Neuronal stem cell (in vitro differentiated cells): ENCODE measurements around the gene TFF3.
A peak's percentile ranks its signal among the peaks of the same experiment; 100 is the strongest.

ENCODE experiments used
- DNase-seq: peaks from one replicate; pipeline ENCODE4 v3.0.0-alpha.2; 2013; ENCODE audit warnings: low spot score
- H2AFZ ChIP-seq: one replicate; pipeline ENCODE4 v1.6.1; 2013; ENCODE audit warnings: mild to moderate bottlenecking, low read length, inconsistent platforms
- H2AK5ac ChIP-seq: 2 replicates; pipeline ENCODE4 v1.6.1; 2013; ENCODE audit warnings: low read depth, mild to moderate bottlenecking, inconsistent platforms, low read length, moderate library complexity, mixed read lengths
- H2BK120ac ChIP-seq: 2 replicates; pipeline ENCODE4 v1.6.1; 2013; ENCODE audit warnings: low read depth, mild to moderate bottlenecking, inconsistent platforms, low read length, moderate library complexity, mixed read lengths
- H2BK12ac ChIP-seq: one replicate; pipeline ENCODE4 v1.6.1; 2013; ENCODE audit warnings: low read length, inconsistent platforms
- H2BK15ac ChIP-seq: 2 replicates; pipeline ENCODE4 v1.6.1; 2013; ENCODE audit warnings: mild to moderate bottlenecking, low read length, inconsistent platforms, mixed read lengths
- H2BK5ac ChIP-seq: one replicate; pipeline ENCODE4 v1.6.1; 2013; ENCODE audit warnings: inconsistent platforms, mild to moderate bottlenecking, low read length, moderate library complexity
- H3K14ac ChIP-seq: one replicate; pipeline ENCODE4 v1.6.1; 2013; ENCODE audit warnings: low read length, inconsistent platforms
- H3K18ac ChIP-seq: 2 replicates; pipeline ENCODE4 v1.6.1; 2013; ENCODE audit warnings: low read length, inconsistent platforms
- H3K23ac ChIP-seq: 2 replicates; pipeline ENCODE4 v1.6.1; 2013; ENCODE audit warnings: low read depth, mild to moderate bottlenecking, mixed read lengths, low read length, inconsistent platforms; ENCODE audit not compliant: poor library complexity
- H3K27ac ChIP-seq: replicated peaks from 3 replicates; pipeline ENCODE4 v1.5.1; 2013; ENCODE audit warnings: low read length, inconsistent platforms
- H3K27me3 ChIP-seq, 3 experiments: 2 replicates each; pipeline ENCODE4 v1.6.1; 2013; ENCODE audit warnings: low read length in 3 of 3, mild to moderate bottlenecking in 2 of 3, inconsistent platforms in 1 of 3, low read depth in 1 of 3, mixed read lengths in 1 of 3, moderate library complexity in 1 of 3; ENCODE audit not compliant: control insufficient read depth in 3 of 3, insufficient read depth in 3 of 3
- H3K36me3 ChIP-seq, 2 donors: replicated peaks in 1 of 2; 2 replicates each; pipeline ENCODE4 v1.6.1; 2013; ENCODE audit warnings: low read length in 2 of 2; ENCODE audit not compliant: control insufficient read depth in 2 of 2, insufficient read depth in 2 of 2
- H3K4ac ChIP-seq: 2 replicates; pipeline ENCODE4 v1.6.1; 2013; ENCODE audit warnings: inconsistent platforms, mild to moderate bottlenecking, low read length, moderate library complexity
- H3K4me1 ChIP-seq, 2 donors: 1 replicate in 1 of 2; 2 replicates in 1 of 2; pipeline ENCODE4 v1.6.1; 2013; ENCODE audit warnings: low read length in 2 of 2, low read depth in 1 of 2; ENCODE audit not compliant: control insufficient read depth in 2 of 2, insufficient read depth in 1 of 2
- H3K4me2 ChIP-seq: one replicate; pipeline ENCODE4 v1.6.1; 2013; ENCODE audit warnings: mild to moderate bottlenecking, low read length, inconsistent platforms; ENCODE audit not compliant: insufficient read depth, poor library complexity, severe bottlenecking
- H3K4me3 ChIP-seq, 2 donors: 2 replicates each; pipeline ENCODE4 v1.5.1; 2013; ENCODE audit warnings: low read length in 2 of 2, mild to moderate bottlenecking in 2 of 2, inconsistent platforms in 1 of 2, moderate library complexity in 1 of 2
- H3K79me1 ChIP-seq: one replicate; pipeline ENCODE4 v1.6.1; 2013; ENCODE audit warnings: low read depth, mild to moderate bottlenecking, inconsistent platforms, low read length, moderate library complexity
- H3K9ac ChIP-seq: one replicate; pipeline ENCODE4 v1.6.1; 2013; ENCODE audit warnings: mild to moderate bottlenecking, low read depth, low read length, inconsistent platforms; ENCODE audit not compliant: poor library complexity
- H3K9me3 ChIP-seq, 2 donors: replicated peaks in 1 of 2; 2 replicates each; pipeline versions ENCODE3 to v1.6.1; 2013; ENCODE audit warnings: low read length in 2 of 2, mild to moderate bottlenecking in 2 of 2, inconsistent platforms in 1 of 2, low read depth in 1 of 2, mixed read lengths in 1 of 2, moderate library complexity in 1 of 2; ENCODE audit not compliant: control insufficient read depth in 2 of 2, insufficient read depth in 1 of 2
- H4K8ac ChIP-seq: one replicate; pipeline ENCODE4 v1.6.1; 2013; ENCODE audit warnings: low read depth, mild to moderate bottlenecking, inconsistent platforms, low read length, moderate library complexity
- H4K91ac ChIP-seq: one replicate; pipeline ENCODE4 v1.6.1; 2013; ENCODE audit warnings: low read length, low read depth, mild to moderate bottlenecking, inconsistent platforms; ENCODE audit not compliant: poor library complexity
- WGBS, 2 donors: extraction: QIAGEN DNeasy Blood & Tissue Kit; methylation state at CpG; one replicate each; pipeline ENCODE4 v1.1.7; 2013; ENCODE audit warnings: missing lambda C conversion rate in 2 of 2, mixed read lengths in 1 of 2; ENCODE audit not compliant: insufficient read length in 2 of 2, insufficient replicate concordance in 1 of 2; ENCODE audit errors: extremely low coverage in 2 of 2; 5-methylcytosine and 5-hydroxymethylcytosine counted together

The TFF3 gene

DNA sequence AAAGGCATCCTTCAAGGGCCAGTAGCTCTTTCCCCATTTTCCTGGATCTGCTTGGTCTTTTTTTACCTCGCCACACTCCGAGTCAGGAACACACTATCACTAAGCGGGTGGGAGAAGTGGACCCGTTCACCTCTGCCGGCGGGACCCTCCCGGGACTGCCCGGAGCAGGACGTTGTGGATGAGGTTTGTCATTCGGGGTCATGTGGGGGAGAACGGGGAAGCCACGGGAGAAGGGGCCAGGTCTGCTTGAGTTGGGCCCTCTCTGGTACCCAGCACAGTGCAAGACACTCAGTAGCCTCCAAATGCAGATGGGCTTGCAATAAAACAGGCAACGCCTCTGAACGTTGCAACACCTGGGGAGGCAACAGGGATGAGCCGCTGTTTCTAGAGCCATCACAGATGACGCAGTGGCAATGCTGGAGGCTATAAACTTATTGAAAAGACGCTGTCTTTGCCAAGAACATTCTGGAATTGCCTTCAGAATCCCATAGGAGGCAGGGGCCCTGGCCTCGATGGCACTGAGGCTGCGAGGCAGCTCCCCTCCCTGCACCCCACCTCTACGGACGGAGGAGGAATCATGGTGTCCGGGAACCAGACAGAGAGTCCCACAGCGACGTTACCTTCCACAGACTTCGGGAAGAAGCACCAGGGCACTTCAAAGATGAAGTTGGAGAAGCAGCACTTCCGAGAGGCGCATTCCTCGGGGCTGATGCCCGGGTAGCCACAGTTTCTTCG, 31.8 kb upstream of the TFF3 start:
- Histone ChIP-seq H2BK120ac (no peak overlapping the region), H3K14ac (no peak overlapping the region), H2BK12ac (no peak overlapping the region), H3K79me1 (no peaks in the 10 kb centered on the region), H3K4me1 (peaks cover 0 to 2% of the 10 kb centered on the region in 2 donors), H3K36me3 (no peaks in the 10 kb centered on the region), H2BK15ac (no peak overlapping the region), H3K18ac (peak overlapping the region; percentile 52), H3K27me3 (no peaks in the 10 kb centered on the region), H2AFZ (no peak overlapping the region), H4K91ac (no peak overlapping the region), H3K4ac (no peak overlapping the region), H3K9me3 (no peaks in the 10 kb centered on the region), H3K27ac (no peak overlapping the region), H3K4me2 (no peak overlapping the region), H2AK5ac (no peak overlapping the region), H3K9ac (no peak overlapping the region), H4K8ac (no peak overlapping the region), H2BK5ac (no peak overlapping the region), H3K4me3 (no peak overlapping the region), H3K23ac (no peak overlapping the region)
- no peak for DNase-seq
- no CpG with 5 or more reads among the region's 30 CpGs for WGBS, 2 donors

DNA sequence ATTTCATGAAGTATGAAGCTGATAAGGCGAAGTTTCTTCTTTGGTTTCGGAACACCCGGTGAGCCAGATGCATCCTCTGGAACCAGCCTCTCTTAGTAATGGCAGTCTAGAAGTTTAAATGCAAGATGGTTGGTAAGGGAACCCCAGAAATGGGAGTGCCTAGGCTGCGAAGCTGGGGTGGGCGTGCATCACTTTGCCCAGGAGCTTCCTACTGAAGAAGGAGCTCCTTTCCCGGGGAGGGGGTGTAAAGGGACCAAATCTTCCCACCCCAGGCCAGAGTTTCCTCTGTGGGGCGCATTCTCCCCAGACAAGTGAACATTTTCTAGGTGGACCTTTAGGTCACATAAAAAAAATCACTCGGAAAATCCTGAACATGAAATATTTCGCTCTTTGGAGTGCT, 31.2 kb upstream of the TFF3 start:
- Histone ChIP-seq H3K36me3 (no peaks in the 10 kb centered on the region), H2BK5ac (no peak overlapping the region), H2AFZ (no peak overlapping the region), H4K91ac (no peak overlapping the region), H3K9ac (no peak overlapping the region), H3K79me1 (no peaks in the 10 kb centered on the region), H2BK15ac (no peak overlapping the region), H3K9me3 (no peaks in the 10 kb centered on the region), H2AK5ac (no peak overlapping the region), H3K23ac (no peak overlapping the region), H2BK12ac (no peak overlapping the region), H3K4me1 (peaks cover 0 to 2% of the 10 kb centered on the region in 2 donors), H3K18ac (no peak overlapping the region), H2BK120ac (no peak overlapping the region), H3K27me3 (no peaks in the 10 kb centered on the region), H3K4me3 (no peak overlapping the region), H3K27ac (no peak overlapping the region), H4K8ac (no peak overlapping the region), H3K14ac (no peak overlapping the region), H3K4ac (no peak overlapping the region), H3K4me2 (no peak overlapping the region)
- no CpG with 5 or more reads among the region's 9 CpGs for WGBS, 2 donors
- DNase-seq, result no peak

DNA sequence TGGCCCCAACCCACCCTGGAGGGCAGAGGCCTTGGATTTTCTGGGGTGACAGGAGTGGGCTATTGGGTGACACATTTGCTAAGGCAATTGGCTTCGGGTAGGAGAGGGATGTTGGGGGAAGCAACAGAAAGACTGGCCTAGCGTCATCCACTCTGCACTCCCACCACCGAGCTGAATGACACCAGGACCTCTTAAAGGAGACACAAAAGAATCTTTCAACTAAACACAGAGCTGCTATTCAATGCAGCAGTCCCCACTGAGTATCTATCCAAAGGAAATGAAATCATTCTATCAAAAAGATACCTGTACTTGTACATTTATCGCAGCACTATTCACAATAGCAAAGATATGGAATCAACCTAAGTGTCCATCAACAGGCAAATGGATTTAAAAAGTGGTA, 29.4 kb upstream of the TFF3 start:
- Histone ChIP-seq H3K14ac (no peak overlapping the region), H3K18ac (peak overlapping the region; percentile 5), H3K27me3 (no peaks in the 10 kb centered on the region), H4K91ac (no peak overlapping the region), H3K9ac (no peak overlapping the region), H3K4me1 (peaks cover 0 to 2% of the 10 kb centered on the region in 2 donors), H3K9me3 (no peaks in the 10 kb centered on the region), H2AK5ac (no peak overlapping the region), H3K4me2 (no peak overlapping the region), H3K36me3 (no peaks in the 10 kb centered on the region), H2AFZ (no peak overlapping the region), H2BK15ac (no peak overlapping the region), H2BK120ac (no peak overlapping the region), H2BK12ac (no peak overlapping the region), H3K4ac (no peak overlapping the region), H2BK5ac (no peak overlapping the region), H3K4me3 (no peak overlapping the region), H3K79me1 (no peaks in the 10 kb centered on the region), H3K27ac (no peak overlapping the region), H3K23ac (no peak overlapping the region), H4K8ac (no peak overlapping the region)
- no peak for DNase-seq
- no CpG with 5 or more reads among the region's 4 CpGs for WGBS, 2 donors

DNA sequence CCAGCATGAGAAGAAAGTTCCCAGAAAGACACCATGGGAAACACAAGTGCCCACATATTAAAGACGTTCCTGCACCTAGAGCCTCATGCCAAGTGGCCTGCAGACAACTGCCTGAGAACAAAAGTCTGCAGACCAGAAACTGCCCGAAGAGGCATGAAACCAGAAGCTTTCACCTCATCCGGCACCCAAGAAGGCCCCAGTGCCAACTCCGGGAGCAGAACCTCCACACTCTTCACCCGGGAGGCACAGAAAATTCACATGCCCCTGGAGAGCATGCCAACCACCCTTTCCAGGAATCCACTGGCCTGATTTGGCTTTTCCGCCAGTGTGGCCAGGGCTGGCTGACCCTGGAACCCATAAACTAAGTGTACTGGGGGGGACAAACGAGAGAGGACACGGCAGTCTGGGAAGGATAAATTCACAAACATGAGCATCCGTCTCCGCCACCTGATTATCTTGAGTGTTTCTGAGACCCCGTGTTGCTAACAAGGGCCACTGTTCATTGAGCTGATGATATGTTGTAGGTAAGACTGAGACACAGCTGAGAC, 28.8 kb upstream of the TFF3 start:
- Histone ChIP-seq H3K18ac (peak overlapping the region; percentile 5), H3K4me1 (peaks cover 0 to 2% of the 10 kb centered on the region in 2 donors), H4K91ac (no peak overlapping the region), H2AK5ac (no peak overlapping the region), H2BK12ac (no peak overlapping the region), H3K79me1 (no peaks in the 10 kb centered on the region), H2BK5ac (no peak overlapping the region), H3K23ac (no peak overlapping the region), H3K4ac (no peak overlapping the region), H3K27me3 (no peaks in the 10 kb centered on the region), H3K4me2 (no peak overlapping the region), H3K27ac (no peak overlapping the region), H4K8ac (no peak overlapping the region), H3K9ac (no peak overlapping the region), H2BK15ac (no peak overlapping the region), H3K14ac (no peak overlapping the region), H3K36me3 (no peaks in the 10 kb centered on the region), H3K4me3 (no peak overlapping the region), H2AFZ (no peak overlapping the region), H2BK120ac (no peak overlapping the region), H3K9me3 (no peaks in the 10 kb centered on the region)
- no CpG with 5 or more reads among the region's 11 CpGs for WGBS, 2 donors
- no peak for DNase-seq
